ENCODE measurements around the gene ACOX2. TPM values are rescaled to one million over a fixed set of nuclear protein-coding genes. Genes with fewer than 3 reads are reported as not detected.

Gene ACOX2
- total RNA-seq, 1 donor from 2014 or later, result 7.6 TPM

- H3K36me3 ChIP-seq, result no peaks in the 10 kb centered on the region
- H3K9ac ChIP-seq, result no peak overlapping the region
- Mint-ChIP-seq H3K36me3 (peaks cover 8% of the 10 kb centered on the region), H3K27me3 (ENCODE audit: insufficient read depth, low read depth) (peaks cover 10% of the 10 kb centered on the region), H3K27ac (no peak overlapping the region), H3K4me1 (peaks cover 8% of the 10 kb centered on the region), H3K4me3 (no peak overlapping the region), H3K9me3 (peaks cover 24% of the 10 kb centered on the region)
- TF ChIP-seq EZH2 (IDR thresholded peaks at IDR 0.05) (no peak), EZH2phosphoT487 (IDR thresholded peaks at IDR 0.05) (no peak)
- no peak overlapping the region for H3K4me3 ChIP-seq
- no peak overlapping the region for H3K4me2 ChIP-seq
- H2AFZ ChIP-seq (replicated peaks), result no peak overlapping the region
- no peak for DNase-seq (ENCODE audit: low spot score)
- H3K79me2 ChIP-seq (ENCODE audit: low read depth), result no peaks in the 10 kb centered on the region
- no peaks in the 10 kb centered on the region for H3F3A ChIP-seq (ENCODE audit: low read depth)
- no peaks in the 10 kb centered on the region for H4K20me1 ChIP-seq (ENCODE audit: low read depth)
- H3K27ac ChIP-seq, result no peak overlapping the region
- no peaks in the 10 kb centered on the region for H3K27me3 ChIP-seq
- H3K4me1 ChIP-seq, result no peaks in the 10 kb centered on the region
- peaks cover 6% of the 10 kb centered on the region for H3K9me3 ChIP-seq (ENCODE audit: low read depth)
These were observed 18.2 kb upstream of the ACOX2 start for GRCh38 chr3:58555203-58555602.

DNA sequence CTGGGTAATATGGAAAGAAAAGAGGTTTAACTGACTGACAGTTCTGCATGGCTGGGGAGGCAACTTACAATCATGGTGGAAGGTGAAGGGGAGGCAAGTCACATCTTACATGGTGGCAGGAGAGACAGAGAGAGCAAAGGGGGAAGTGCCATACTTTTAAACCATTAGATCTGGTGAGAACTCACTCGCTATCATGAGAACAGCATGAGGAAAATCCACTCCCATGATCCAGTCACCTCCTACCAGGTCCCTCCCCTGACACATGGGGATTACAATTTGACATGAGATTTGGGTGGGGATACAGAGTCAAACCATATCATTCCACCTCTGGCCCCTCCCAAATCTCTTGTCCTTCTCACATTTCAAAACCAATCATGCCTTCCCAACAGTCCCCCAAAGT, 16.0 kb upstream of the ACOX2 start:
- H2AFZ ChIP-seq (replicated peaks), result no peak overlapping the region
- no peak overlapping the region for H3K9ac ChIP-seq
- no peaks in the 10 kb centered on the region for H3K27me3 ChIP-seq
- no peak overlapping the region for H3K4me2 ChIP-seq
- H3K27ac ChIP-seq, result no peak overlapping the region
- H4K20me1 ChIP-seq (ENCODE audit: low read depth), result no peaks in the 10 kb centered on the region
- peaks cover 8% of the 10 kb centered on the region for H3K36me3 Mint-ChIP-seq
- H3K27ac Mint-ChIP-seq, result no peak overlapping the region
- no peaks in the 10 kb centered on the region for H3K79me2 ChIP-seq (ENCODE audit: low read depth)
- H3K4me1 ChIP-seq, result no peaks in the 10 kb centered on the region
- no peaks in the 10 kb centered on the region for H3F3A ChIP-seq (ENCODE audit: low read depth)
- peaks cover 26% of the 10 kb centered on the region for H3K9me3 Mint-ChIP-seq
- peaks cover 6% of the 10 kb centered on the region for H3K9me3 ChIP-seq (ENCODE audit: low read depth)
- no peak for DNase-seq (ENCODE audit: low spot score)
- peaks cover 10% of the 10 kb centered on the region for H3K27me3 Mint-ChIP-seq (ENCODE audit: insufficient read depth, low read depth)
- no peaks in the 10 kb centered on the region for H3K36me3 ChIP-seq
- H3K4me3 ChIP-seq, result no peak overlapping the region
- TF ChIP-seq EZH2phosphoT487 (IDR thresholded peaks at IDR 0.05), result no peak
- no peak for TF ChIP-seq CTCF (IDR thresholded peaks at IDR 0.05)
- TF ChIP-seq EZH2 (IDR thresholded peaks at IDR 0.05), result no peak
- H3K4me1 Mint-ChIP-seq, result peaks cover 13% of the 10 kb centered on the region
- no peak overlapping the region for H3K4me3 Mint-ChIP-seq

- Histone ChIP-seq H3K79me2 (ENCODE audit: low read depth) (no peaks in the 10 kb centered on the region), H3K4me3 (no peak overlapping the region), H3K27ac (no peak overlapping the region), H4K20me1 (ENCODE audit: low read depth) (no peaks in the 10 kb centered on the region), H3F3A (ENCODE audit: low read depth) (no peaks in the 10 kb centered on the region), H3K9ac (no peak overlapping the region), H2AFZ (replicated peaks) (no peak overlapping the region), H3K4me1 (no peaks in the 10 kb centered on the region), H3K36me3 (no peaks in the 10 kb centered on the region), H3K4me2 (no peak overlapping the region), H3K9me3 (ENCODE audit: low read depth) (peaks cover 6% of the 10 kb centered on the region), H3K27me3 (no peaks in the 10 kb centered on the region)
- peaks cover 8% of the 10 kb centered on the region for H3K36me3 Mint-ChIP-seq
- no peak for TF ChIP-seq EZH2phosphoT487 (IDR thresholded peaks at IDR 0.05)
- no peak for TF ChIP-seq EZH2 (IDR thresholded peaks at IDR 0.05)
- TF ChIP-seq CTCF (IDR thresholded peaks at IDR 0.05), result no peak
- peaks cover 7% of the 10 kb centered on the region for H3K4me1 Mint-ChIP-seq
- peaks cover 33% of the 10 kb centered on the region for H3K9me3 Mint-ChIP-seq
- peaks cover 8% of the 10 kb centered on the region for H3K27me3 Mint-ChIP-seq (ENCODE audit: insufficient read depth, low read depth)
- no peak overlapping the region for H3K4me3 Mint-ChIP-seq
- no peak for DNase-seq (ENCODE audit: low spot score)
- H3K27ac Mint-ChIP-seq, result no peak overlapping the region
These were observed 14.7 kb upstream of the ACOX2 start for GRCh38 chr3:58551636-58552180.

DNA sequence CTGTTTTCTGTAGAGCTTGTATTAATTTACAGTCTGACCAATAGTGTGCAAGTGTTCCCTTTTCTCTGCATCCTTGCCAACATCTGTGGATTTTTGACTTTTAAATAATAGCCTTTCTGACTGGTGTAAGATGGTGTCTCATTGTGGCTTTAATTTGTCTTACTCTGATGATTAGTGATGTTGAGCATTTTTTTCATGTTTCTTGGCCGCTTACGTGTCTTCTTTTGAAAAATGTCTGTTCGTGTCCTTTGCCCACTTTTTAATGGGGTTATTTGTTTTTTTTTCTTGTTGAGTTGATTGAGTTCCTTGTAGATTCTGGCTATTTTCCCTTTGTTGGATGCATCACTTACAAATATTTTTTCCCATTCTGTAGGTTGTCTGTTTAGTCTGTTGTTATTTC, 7.6 kb upstream of the ACOX2 start:
- no peak overlapping the region for H3K4me3 ChIP-seq
- no peaks in the 10 kb centered on the region for H3K79me2 ChIP-seq (ENCODE audit: low read depth)
- no peak overlapping the region for H3K9ac ChIP-seq
- no peaks in the 10 kb centered on the region for H4K20me1 ChIP-seq (ENCODE audit: low read depth)
- no peaks in the 10 kb centered on the region for H3K36me3 ChIP-seq
- Mint-ChIP-seq H3K27ac (no peak overlapping the region), H3K9me3 (peaks cover 22% of the 10 kb centered on the region), H3K4me3 (no peak overlapping the region), H3K27me3 (ENCODE audit: insufficient read depth, low read depth) (no peaks in the 10 kb centered on the region), H3K36me3 (peaks cover 2% of the 10 kb centered on the region), H3K4me1 (peaks cover 7% of the 10 kb centered on the region)
- no peak for DNase-seq (ENCODE audit: low spot score)
- H3K4me1 ChIP-seq, result no peaks in the 10 kb centered on the region
- no peaks in the 10 kb centered on the region for H3K27me3 ChIP-seq
- peaks cover 6% of the 10 kb centered on the region for H3K9me3 ChIP-seq (ENCODE audit: low read depth)
- TF ChIP-seq EZH2phosphoT487 (IDR thresholded peaks at IDR 0.05) (no peak), CTCF (IDR thresholded peaks at IDR 0.05) (no peak), EZH2 (IDR thresholded peaks at IDR 0.05) (no peak)
- no peak overlapping the region for H3K4me2 ChIP-seq
- no peaks in the 10 kb centered on the region for H3F3A ChIP-seq (ENCODE audit: low read depth)
- no peak overlapping the region for H2AFZ ChIP-seq (replicated peaks)
- H3K27ac ChIP-seq, result no peak overlapping the region
